GM23248 (cell line): ENCODE measurements around the gene CLIP2. TPM values are rescaled to one million over a fixed set of nuclear protein-coding genes. Genes with fewer than 3 reads are reported as not detected.

ENCODE experiments used
- DNase-seq: peaks from one replicate; pipeline ENCODE4 v3.0.0-alpha.2; 2015
- H2AFZ ChIP-seq: fragments of 200-600 bp; sonication (generic); 2 replicates; pipeline ENCODE4 v1.6.1; 2016; ENCODE audit warnings: antibody characterized with exemption
- H3F3A ChIP-seq: fragments of 200-600 bp; sonication (generic); 2 replicates; pipeline ENCODE4 v1.6.1; 2016; ENCODE audit warnings: mild to moderate bottlenecking, antibody characterized with exemption, mixed run types; ENCODE audit not compliant: insufficient read depth
- H3K27ac ChIP-seq: fragments of 200-600 bp; sonication (generic); 2 replicates; pipeline ENCODE4 v1.5.1; 2016; ENCODE audit warnings: mild to moderate bottlenecking
- H3K27me3 ChIP-seq: fragments of 200-600 bp; sonication (generic); replicated peaks from 2 replicates; pipeline ENCODE4 v1.6.1; 2016; ENCODE audit warnings: mild to moderate bottlenecking; ENCODE audit not compliant: insufficient read depth
- H3K36me3 ChIP-seq: fragments of 200-600 bp; sonication (generic); 2 replicates; pipeline ENCODE4 v1.6.1; 2016; ENCODE audit warnings: low read depth, mild to moderate bottlenecking
- H3K4me1 ChIP-seq: fragments of 200-600 bp; sonication (generic); 2 replicates; pipeline ENCODE4 v1.6.1; 2016; ENCODE audit warnings: mild to moderate bottlenecking; ENCODE audit not compliant: insufficient read depth
- H3K4me2 ChIP-seq: fragments of 200-600 bp; sonication (generic); one replicate; pipeline ENCODE4 v1.6.1; 2016; ENCODE audit warnings: mild to moderate bottlenecking; ENCODE audit not compliant: unreplicated experiment
- H3K4me3 ChIP-seq: fragments of 200-600 bp; sonication (generic); 2 replicates; pipeline ENCODE4 v1.5.1; 2016; ENCODE audit warnings: mild to moderate bottlenecking
- H3K79me2 ChIP-seq: fragments of 200-600 bp; sonication (generic); 2 replicates; pipeline ENCODE4 v1.6.1; 2016; ENCODE audit warnings: mild to moderate bottlenecking; ENCODE audit not compliant: insufficient read depth
- H3K9ac ChIP-seq: fragments of 200-600 bp; sonication (generic); 2 replicates; pipeline ENCODE4 v1.6.1; 2016; ENCODE audit warnings: mild to moderate bottlenecking
- H3K9me2 ChIP-seq: fragments of 200-600 bp; sonication (generic); 2 replicates; pipeline ENCODE4 v1.6.1; 2016; ENCODE audit warnings: mixed run types, mild to moderate bottlenecking, moderate library complexity; ENCODE audit not compliant: insufficient read depth
- H3K9me3 ChIP-seq: fragments of 200-600 bp; sonication (generic); one replicate; pipeline ENCODE4 v1.6.1; 2017; ENCODE audit warnings: low read depth
- H4K20me1 ChIP-seq: fragments of 200-600 bp; sonication (generic); 2 replicates; pipeline ENCODE4 v1.6.0; 2016; ENCODE audit not compliant: insufficient read depth
- EZH2 ChIP-seq: fragments of 200-600 bp; sonication (generic); IDR thresholded peaks from 2 replicates; pipeline ENCODE4 v1.6.1; 2018; ENCODE audit warnings: antibody characterized with exemption, mild to moderate bottlenecking; ENCODE audit not compliant: insufficient read depth, poor library complexity, severe bottlenecking
- EZH2phosphoT487 ChIP-seq: fragments of 200-600 bp; sonication (generic); IDR thresholded peaks from 2 replicates; pipeline ENCODE4 v1.6.1; 2018; ENCODE audit warnings: antibody characterized with exemption, moderate library complexity, mild to moderate bottlenecking, low read depth; ENCODE audit not compliant: insufficient read depth
- WGBS, 2 experiments: methylation state at CpG; one replicate each; pipeline ENCODE4 v1.1.6; 2015 to 2017; ENCODE audit warnings: low lambda C conversion rate in 2 of 2, low coverage in 1 of 2; ENCODE audit errors: missing lambda C conversion rate in 2 of 2; 5-methylcytosine and 5-hydroxymethylcytosine counted together
- in situ Hi-C: fragments of 300-500 bp; cut with MboI; formaldehyde crosslinking; loops from 2 replicates; pipeline ENCODE4 v1.15.0; 2020
- polyA plus RNA-seq: library from polyadenylated mRNA; unstranded; fragments of >200 nt; fragmentation: Nextera tagmentation; extraction: Ambion mirVana; gene quantifications from 2 replicates; pipeline ENCODE4 v1.2.1, GENCODE V29; 2016
- total RNA-seq: library from RNA; depleted of rRNA; stranded (reverse); fragments of >200 nt; shearing (Covaris generic); gene quantifications from 2 replicates; pipeline ENCODE4 v1.2.3, GENCODE V29; 2014

Gene CLIP2
- total and polyA plus RNA-seq, 2 experiments from 2014 or later = 13.2 to 40.7 TPM

- 47 to 48% methylated on average over 20 of the region's 20 CpGs for WGBS, 2 experiments
- Histone ChIP-seq H4K20me1 (no peaks in the 10 kb centered on the region), H3F3A (no peaks in the 10 kb centered on the region), H3K9me2 (no peaks in the 10 kb centered on the region), H3K9ac (peak overlapping the region; percentile 96), H3K27ac (peak overlapping the region; percentile 41; the same call in 1 of the 2 replicates), H2AFZ (peak overlapping the region; percentile 94), H3K9me3 (no peaks in the 10 kb centered on the region), H3K4me3 (peak overlapping the region; percentile 71), H3K4me2 (peak overlapping the region; percentile 89), H3K36me3 (no peaks in the 10 kb centered on the region), H3K4me1 (peaks cover 10% of the 10 kb centered on the region; the same call in 1 of the 2 replicates), H3K79me2 (peaks cover 44% of the 10 kb centered on the region), H3K27me3 (no peaks in the 10 kb centered on the region)
- DNase-seq = peak; percentile 36
- TF ChIP-seq EZH2 (no peak), EZH2phosphoT487 (no peak)
- in situ Hi-C loops = no loop called here
Observed at GRCh38 chr7:74288034-74288881, 949 bp upstream of the CLIP2 start.

GRCh38 chr7:74289659-74290552, 699 bp downstream of the CLIP2 start:
- no peaks in the 10 kb centered on the region for H3K9me2 ChIP-seq
- peaks cover 24% of the 10 kb centered on the region for H3K4me1 ChIP-seq
- H3K9ac ChIP-seq = peak overlapping the region; percentile 96
- H3K4me3 ChIP-seq = peak overlapping the region; percentile 84
- H3K36me3 ChIP-seq = no peaks in the 10 kb centered on the region
- H3F3A ChIP-seq = 0 out of 2 replicates have a peak, but pooled peaks cover 11% of the 10 kb centered on the region
- DNase-seq = peak; percentile 84
- peak overlapping the region; percentile 64 for H3K27ac ChIP-seq
- H3K79me2 ChIP-seq = peaks cover 60% of the 10 kb centered on the region
- H3K27me3 ChIP-seq = no peaks in the 10 kb centered on the region
- no peaks in the 10 kb centered on the region for H3K9me3 ChIP-seq
- no peaks in the 10 kb centered on the region for H4K20me1 ChIP-seq
- peak overlapping the region; percentile 41 for H2AFZ ChIP-seq
- WGBS, 2 experiments = 1 to 3% methylated on average over 29 to 58 of the region's 60 CpGs
- in situ Hi-C loops = no loop called here
- no peak for TF ChIP-seq EZH2
- no peak for TF ChIP-seq EZH2phosphoT487
- peak overlapping the region; percentile 78 for H3K4me2 ChIP-seq

- in situ Hi-C loops = no loop called here
- peaks cover 67% of the 10 kb centered on the region for H3K79me2 ChIP-seq
- DNase-seq = peak; percentile 34
- 10 to 17% methylated on average over 7 to 9 of the region's 9 CpGs for WGBS, 2 experiments
- H3K9ac ChIP-seq = peak overlapping the region; percentile 96
- peak overlapping the region; percentile 84 for H3K4me3 ChIP-seq
- peak overlapping the region; percentile 41; the same call in 1 of the 2 replicates for H2AFZ ChIP-seq
- H3K9me3 ChIP-seq = no peaks in the 10 kb centered on the region
- H3F3A ChIP-seq = 0 out of 2 replicates have a peak, but pooled peaks cover 11% of the 10 kb centered on the region
- peaks cover 24% of the 10 kb centered on the region for H3K4me1 ChIP-seq
- H4K20me1 ChIP-seq = no peaks in the 10 kb centered on the region; the same call in 1 of the 2 replicates
- H3K9me2 ChIP-seq = no peaks in the 10 kb centered on the region
- H3K27ac ChIP-seq = no peak overlapping the region
- TF ChIP-seq EZH2phosphoT487 = no peak
- TF ChIP-seq EZH2 = no peak
- H3K27me3 ChIP-seq = no peaks in the 10 kb centered on the region
- H3K36me3 ChIP-seq = no peaks in the 10 kb centered on the region
- peak overlapping the region; percentile 78 for H3K4me2 ChIP-seq
Observed at GRCh38 chr7:74290553-74290950, 1.3 kb downstream of the CLIP2 start.

GRCh38 chr7:74290981-74291441, 1.8 kb downstream of the CLIP2 start:
- Histone ChIP-seq H3K27ac (no peak overlapping the region), H3K4me2 (peak overlapping the region; percentile 78), H3K9me3 (no peaks in the 10 kb centered on the region), H4K20me1 (no peaks in the 10 kb centered on the region; the same call in 1 of the 2 replicates), H2AFZ (no peak overlapping the region), H3F3A (0 out of 2 replicates have a peak, but pooled peaks cover 11% of the 10 kb centered on the region), H3K4me3 (peak overlapping the region; percentile 84), H3K79me2 (peaks cover 71% of the 10 kb centered on the region), H3K36me3 (no peaks in the 10 kb centered on the region), H3K9me2 (no peaks in the 10 kb centered on the region), H3K9ac (peak overlapping the region; percentile 96), H3K4me1 (peaks cover 24% of the 10 kb centered on the region), H3K27me3 (no peaks in the 10 kb centered on the region)
- WGBS, 2 experiments = 63 to 67% methylated on average over 10 of the region's 10 CpGs
- TF ChIP-seq EZH2 (no peak), EZH2phosphoT487 (no peak)
- in situ Hi-C loops = no loop called here
- no peak for DNase-seq
